Smooth muscle cell (in vitro differentiated cells): ENCODE measurements around the gene ZNF823. TPM values are rescaled to one million over a fixed set of nuclear protein-coding genes. Genes with fewer than 3 reads are reported as not detected.

ENCODE experiments used
- DNase-seq: peaks from one replicate; lab custom pipeline; 2025; ENCODE audit not compliant: unreplicated experiment; lab: John Stamatoyannopoulos, UW
- H2AFZ ChIP-seq: fragments of 200-600 bp; sonication (generic); 2 replicates; pipeline ENCODE4 v1.6.0; 2016; ENCODE audit warnings: antibody characterized with exemption, low read depth, mild to moderate bottlenecking
- H3F3A ChIP-seq: fragments of 200-600 bp; sonication (generic); 2 replicates; pipeline ENCODE4 v1.6.0; 2017; ENCODE audit warnings: antibody characterized with exemption, low read depth
- H3K27ac ChIP-seq: fragments of 200-600 bp; sonication (generic); 2 replicates; pipeline ENCODE4 v1.5.1; 2016; ENCODE audit warnings: low read depth, mild to moderate bottlenecking
- H3K27me3 ChIP-seq: fragments of 200-600 bp; sonication (generic); 2 replicates; pipeline ENCODE4 v1.6.1; 2016; ENCODE audit warnings: low read depth, mild to moderate bottlenecking
- H3K36me3 ChIP-seq: fragments of 200-600 bp; sonication (generic); 2 replicates; pipeline ENCODE4 v1.5.1; 2016; ENCODE audit warnings: low read depth
- H3K4me1 ChIP-seq: fragments of 200-600 bp; sonication (generic); 2 replicates; pipeline ENCODE4 v1.5.1; 2016; ENCODE audit warnings: low read depth
- H3K4me2 ChIP-seq: fragments of 200-600 bp; sonication (generic); 2 replicates; pipeline ENCODE4 v1.6.0; 2016; ENCODE audit warnings: mild to moderate bottlenecking
- H3K4me3 ChIP-seq: fragments of 200-600 bp; sonication (generic); 2 replicates; pipeline ENCODE4 v1.5.1; 2016; ENCODE audit warnings: mild to moderate bottlenecking
- H3K79me2 ChIP-seq: fragments of 200-600 bp; sonication (generic); 2 replicates; pipeline ENCODE4 v1.6.0; 2016; ENCODE audit warnings: low read depth, mild to moderate bottlenecking
- H3K9ac ChIP-seq: fragments of 200-600 bp; sonication (generic); 2 replicates; pipeline ENCODE4 v1.6.0; 2016; ENCODE audit warnings: low read depth
- H3K9me3 ChIP-seq: fragments of 200-600 bp; sonication (generic); replicated peaks from 2 replicates; pipeline ENCODE4 v1.5.1; 2016; ENCODE audit warnings: low read depth
- H4K20me1 ChIP-seq: fragments of 200-600 bp; sonication (generic); 2 replicates; pipeline ENCODE4 v1.6.0; 2016; ENCODE audit warnings: low read depth
- WGBS: methylation state at CpG from one replicate; pipeline ENCODE4 v1.1.7; 2016; ENCODE audit warnings: low lambda C conversion rate; 5-methylcytosine and 5-hydroxymethylcytosine counted together
- polyA plus RNA-seq: library from polyadenylated mRNA; unstranded; fragments of >200 nt; fragmentation: Nextera tagmentation; extraction: Ambion mirVana; gene quantifications from 2 replicates; pipeline ENCODE4 v1.2.1, GENCODE V29; 2016
- small RNA-seq: library from RNA; depleted of rRNA; stranded (forward); fragments of <200 nt; gene quantifications from one replicate; pipeline ENCODE3, GENCODE V24; 2014
- total RNA-seq: library from RNA; depleted of rRNA; stranded (reverse); fragments of >200 nt; gene quantifications from 2 replicates; pipeline ENCODE4 v1.2.3, GENCODE V29; 2014
- TF ChIP-seq, protein P1 (sequence below): fragments of 200-600 bp; sonication (generic); IDR thresholded peaks from 2 replicates; pipeline ENCODE4 v1.5.1; 2017; ENCODE audit warnings: borderline replicate concordance, mild to moderate bottlenecking, antibody characterized with exemption; ENCODE audit not compliant: insufficient read depth, poor library complexity, severe bottlenecking

ZNF823 gene
- total and polyA plus RNA-seq, 2 experiments from 2014 or later, result 1.0 to 5.7 TPM

DNA sequence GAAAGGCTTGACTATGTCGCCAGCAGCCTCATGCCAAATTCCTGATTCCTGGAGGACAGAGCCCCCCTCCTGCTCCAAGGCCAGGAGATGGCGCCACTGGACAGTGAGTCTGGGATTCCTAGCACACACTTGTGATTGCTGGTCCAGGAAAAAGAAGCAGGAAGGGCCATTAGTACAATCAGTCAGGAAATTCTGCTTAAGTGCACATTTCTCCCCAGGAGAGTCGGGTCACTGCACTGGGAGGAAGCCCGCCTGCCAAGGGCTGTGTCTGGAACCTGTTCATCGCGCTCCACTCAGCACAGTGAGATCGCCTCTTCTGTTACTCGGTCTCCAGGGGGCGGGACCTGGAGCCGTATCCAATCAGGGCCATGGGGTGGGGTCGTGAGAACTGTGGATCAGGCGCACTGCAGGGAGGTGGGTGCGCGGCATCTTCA is 65.1 kb downstream of the ZNF823 start:
- H3K9ac ChIP-seq, result no peak overlapping the region
- peak; percentile 6 for DNase-seq
- H3K4me3 ChIP-seq, result peak overlapping the region; percentile 51
- no peaks in the 10 kb centered on the region for H3K36me3 ChIP-seq
- no peak overlapping the region for H3K27ac ChIP-seq
- no peaks in the 10 kb centered on the region for H3F3A ChIP-seq
- peak overlapping the region; percentile 88 for H3K4me2 ChIP-seq
- H3K9me3 ChIP-seq, result no peaks in the 10 kb centered on the region
- no peaks in the 10 kb centered on the region for H4K20me1 ChIP-seq
- peak overlapping the region; percentile 92 for H2AFZ ChIP-seq
- H3K27me3 ChIP-seq, result no peaks in the 10 kb centered on the region
- H3K4me1 ChIP-seq, result no peaks in the 10 kb centered on the region
- 3% methylated on average over 14 of the region's 14 CpGs for WGBS
- TF ChIP-seq, protein P1, sequence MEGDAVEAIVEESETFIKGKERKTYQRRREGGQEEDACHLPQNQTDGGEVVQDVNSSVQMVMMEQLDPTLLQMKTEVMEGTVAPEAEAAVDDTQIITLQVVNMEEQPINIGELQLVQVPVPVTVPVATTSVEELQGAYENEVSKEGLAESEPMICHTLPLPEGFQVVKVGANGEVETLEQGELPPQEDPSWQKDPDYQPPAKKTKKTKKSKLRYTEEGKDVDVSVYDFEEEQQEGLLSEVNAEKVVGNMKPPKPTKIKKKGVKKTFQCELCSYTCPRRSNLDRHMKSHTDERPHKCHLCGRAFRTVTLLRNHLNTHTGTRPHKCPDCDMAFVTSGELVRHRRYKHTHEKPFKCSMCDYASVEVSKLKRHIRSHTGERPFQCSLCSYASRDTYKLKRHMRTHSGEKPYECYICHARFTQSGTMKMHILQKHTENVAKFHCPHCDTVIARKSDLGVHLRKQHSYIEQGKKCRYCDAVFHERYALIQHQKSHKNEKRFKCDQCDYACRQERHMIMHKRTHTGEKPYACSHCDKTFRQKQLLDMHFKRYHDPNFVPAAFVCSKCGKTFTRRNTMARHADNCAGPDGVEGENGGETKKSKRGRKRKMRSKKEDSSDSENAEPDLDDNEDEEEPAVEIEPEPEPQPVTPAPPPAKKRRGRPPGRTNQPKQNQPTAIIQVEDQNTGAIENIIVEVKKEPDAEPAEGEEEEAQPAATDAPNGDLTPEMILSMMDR, result peak; percentile 72
- H3K79me2 ChIP-seq, result no peaks in the 10 kb centered on the region

Small RNA genes lying within 50 kb of the gene (small RNA-seq; reads per million reads assigned to genes)
- gene ZNF833P, result not detected

Other genes with a start within 250 kb of the ZNF823 start
- 2.2 and 2.9 TPM in 2 replicates for gene ZNF653, start 233.1 kb downstream of the ZNF823 start, total RNA-seq
- gene ZNF653, start 233.1 kb downstream of the ZNF823 start, polyA plus RNA-seq, result 5.5 and 10.8 TPM in 2 replicates
- 20.7 and 21.1 TPM in 2 replicates for gene ECSIT, start 209.8 kb downstream of the ZNF823 start, total RNA-seq
- 32.1 and 34.1 TPM in 2 replicates for gene ECSIT, start 209.8 kb downstream of the ZNF823 start, polyA plus RNA-seq
- 72.8 and 77.8 TPM in 2 replicates for gene CNN1, start 200.1 kb downstream of the ZNF823 start, total RNA-seq
- gene CNN1, start 200.1 kb downstream of the ZNF823 start, polyA plus RNA-seq, result 99.5 and 125 TPM in 2 replicates
- gene ELOF1, start 179.7 kb downstream of the ZNF823 start, total RNA-seq, result 18.6 and 20.3 TPM in 2 replicates
- 71.4 and 74.8 TPM in 2 replicates for gene ELOF1, start 179.7 kb downstream of the ZNF823 start, polyA plus RNA-seq
- gene ACP5, start 161.3 kb downstream of the ZNF823 start, total RNA-seq, result 1.9 and 19.8 TPM in 2 replicates
- 0.89 and 1.9 TPM in 2 replicates for gene ACP5, start 161.3 kb downstream of the ZNF823 start, polyA plus RNA-seq
- gene ZNF627, start 141.5 kb downstream of the ZNF823 start, total RNA-seq, result 24.1 and 26.9 TPM in 2 replicates
- gene ZNF627, start 141.5 kb downstream of the ZNF823 start, polyA plus RNA-seq, result 10.6 and 11.7 TPM in 2 replicates
- 7.6 and 9.3 TPM in 2 replicates for gene ZNF441, start 28.1 kb upstream of the ZNF823 start, total RNA-seq
- gene ZNF441, start 28.1 kb upstream of the ZNF823 start, polyA plus RNA-seq, result 2.7 and 2.8 TPM in 2 replicates
- gene ZNF491, start 59.6 kb upstream of the ZNF823 start, total RNA-seq, result 3.6 and 6.1 TPM in 2 replicates
- gene ZNF491, start 59.6 kb upstream of the ZNF823 start, polyA plus RNA-seq, result 1.1 and 1.4 TPM in 2 replicates
- gene ZNF440, start 75.3 kb upstream of the ZNF823 start, total RNA-seq, result 14.5 and 16.8 TPM in 2 replicates
- gene ZNF440, start 75.3 kb upstream of the ZNF823 start, polyA plus RNA-seq, result 3.6 and 5.0 TPM in 2 replicates
- gene ZNF439, start 109.8 kb upstream of the ZNF823 start, total RNA-seq, result 1.9 and 2.6 TPM in 2 replicates
- 1.4 and 3.2 TPM in 2 replicates for gene ZNF439, start 109.8 kb upstream of the ZNF823 start, polyA plus RNA-seq
- gene ZNF69, start 148.8 kb upstream of the ZNF823 start, total RNA-seq, result 8.8 and 15.1 TPM in 2 replicates
- gene ZNF69, start 148.8 kb upstream of the ZNF823 start, polyA plus RNA-seq, result 4.6 and 8.2 TPM in 2 replicates
- 8.3 and 10.4 TPM in 2 replicates for gene ZNF700, start 186.2 kb upstream of the ZNF823 start, total RNA-seq
- gene ZNF700, start 186.2 kb upstream of the ZNF823 start, polyA plus RNA-seq, result 1.2 and 1.3 TPM in 2 replicates
- gene ZNF763, start 226.1 kb upstream of the ZNF823 start, total RNA-seq, result 1.2 and 1.6 TPM in 2 replicates
- gene ZNF763, start 226.1 kb upstream of the ZNF823 start, polyA plus RNA-seq, result 0.53 and 0.73 TPM in 2 replicates